Stimulated activated CD4-positive, alpha-beta T cell treated with anti-CD3 and anti-CD28 coated beads, TNF-alpha, amount 100 ng/mL, for 1 hour (primary cell): Measurements from ENCODE around the gene UPK3A.
"Not testable (repeated sequence)": the region's sequence is repeated elsewhere in the genome, so short reads cannot be mapped to it uniquely, and the experiment has no call there.

Experiments used
- DNase-seq, 3 donors: peaks; one replicate each; pipeline ENCODE4 v3.0.0-alpha.2; 2020; ENCODE audit warnings: low read depth in 3 of 3, low spot score in 1 of 3

The UPK3A gene

DNA sequence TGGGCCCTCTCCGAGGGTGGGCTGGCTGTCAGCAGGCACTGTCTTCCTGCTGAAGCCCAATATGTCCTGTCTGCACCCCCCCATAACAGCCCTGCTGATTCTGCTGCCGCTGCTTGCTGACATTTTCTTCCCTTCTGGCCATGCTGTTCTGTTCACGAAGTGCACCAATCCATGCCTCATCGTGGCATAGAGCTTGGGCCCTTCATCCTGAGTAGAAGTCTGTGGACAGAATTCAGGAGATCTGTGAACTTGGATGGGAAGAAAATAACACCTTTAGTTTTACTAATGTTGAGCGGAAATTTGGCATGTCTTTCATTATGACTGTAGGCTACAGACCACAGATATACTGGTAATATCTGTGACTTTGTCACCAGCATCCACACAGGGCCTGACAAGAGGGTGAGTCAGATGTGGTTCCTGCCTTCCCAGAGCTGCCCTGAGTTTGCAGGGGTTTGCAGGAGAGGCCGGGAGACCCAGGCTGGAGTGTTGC lies 29.9 kb upstream of the UPK3A start:
- no peak for DNase-seq

- not testable (repeated sequence) for DNase-seq
Observed at GRCh38 chr22:45257941-45258340, 26.8 kb upstream of the UPK3A start.

DNA sequence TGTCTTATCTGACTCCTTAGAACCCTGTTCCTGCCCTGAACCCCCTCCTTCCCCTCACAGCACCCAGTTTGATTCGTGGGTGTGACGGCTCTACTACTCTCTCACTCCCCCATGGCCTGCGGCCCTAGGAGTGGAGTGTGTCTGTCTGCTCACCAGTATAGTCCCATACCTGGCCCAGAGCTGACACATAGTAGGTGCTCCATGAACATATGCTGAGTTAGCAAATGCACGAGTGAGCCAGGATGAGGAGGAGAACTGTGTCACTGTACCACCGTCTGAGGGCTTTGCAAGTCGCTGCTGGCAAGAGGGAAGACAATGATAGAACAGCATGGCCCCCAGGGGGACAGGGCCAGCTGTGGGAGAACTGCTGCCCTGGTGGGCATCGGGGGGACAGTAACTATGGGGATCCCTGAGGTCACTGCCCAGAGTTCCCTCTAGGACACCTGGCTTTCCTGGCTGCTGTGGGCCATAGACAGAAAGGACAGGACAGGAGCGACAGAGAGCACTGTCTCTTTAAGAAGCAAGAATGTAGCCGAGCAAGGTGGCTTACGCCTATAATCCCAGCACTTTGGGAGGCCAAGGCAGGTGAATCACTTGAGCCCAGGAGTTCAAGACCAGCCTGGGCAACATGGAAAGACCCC lies 24.9 kb upstream of the UPK3A start:
- DNase-seq, result no peak

GRCh38 chr22:45260395-45260759 lies 24.4 kb upstream of the UPK3A start:
- not testable (repeated sequence) for DNase-seq

- DNase-seq, result no peak
Observed at GRCh38 chr22:45261407-45262088, 23.2 kb upstream of the UPK3A start.

GRCh38 chr22:45262195-45262930 lies 22.4 kb upstream of the UPK3A start:
- DNase-seq, result no peak

DNA sequence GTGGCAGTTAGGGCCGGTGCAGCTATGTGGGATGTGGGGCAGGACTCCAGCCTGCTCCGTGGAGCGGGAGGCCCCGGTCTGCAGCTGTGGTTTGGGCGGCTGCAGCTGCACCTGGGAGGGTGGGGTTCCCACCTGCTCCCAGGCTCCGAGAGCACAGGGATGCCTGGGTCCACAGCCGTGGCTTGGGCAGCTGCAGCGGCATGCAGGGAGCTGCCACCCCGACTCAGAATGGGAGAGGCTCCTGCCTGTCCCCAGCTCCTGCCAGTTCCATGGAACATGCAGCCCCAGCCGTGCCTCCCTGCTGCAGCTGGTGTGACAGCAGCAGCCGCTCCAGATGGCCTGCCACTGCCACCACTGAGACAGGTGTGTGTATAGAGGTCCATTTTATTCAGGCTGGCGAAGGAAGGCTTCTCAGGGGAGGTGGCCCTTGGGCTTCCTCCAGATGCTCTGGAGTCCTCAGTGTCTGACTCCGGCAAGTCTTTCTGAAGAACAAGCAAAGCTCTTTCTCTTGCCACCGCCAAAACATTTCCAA lies 21.8 kb upstream of the UPK3A start:
- no peak for DNase-seq

DNA sequence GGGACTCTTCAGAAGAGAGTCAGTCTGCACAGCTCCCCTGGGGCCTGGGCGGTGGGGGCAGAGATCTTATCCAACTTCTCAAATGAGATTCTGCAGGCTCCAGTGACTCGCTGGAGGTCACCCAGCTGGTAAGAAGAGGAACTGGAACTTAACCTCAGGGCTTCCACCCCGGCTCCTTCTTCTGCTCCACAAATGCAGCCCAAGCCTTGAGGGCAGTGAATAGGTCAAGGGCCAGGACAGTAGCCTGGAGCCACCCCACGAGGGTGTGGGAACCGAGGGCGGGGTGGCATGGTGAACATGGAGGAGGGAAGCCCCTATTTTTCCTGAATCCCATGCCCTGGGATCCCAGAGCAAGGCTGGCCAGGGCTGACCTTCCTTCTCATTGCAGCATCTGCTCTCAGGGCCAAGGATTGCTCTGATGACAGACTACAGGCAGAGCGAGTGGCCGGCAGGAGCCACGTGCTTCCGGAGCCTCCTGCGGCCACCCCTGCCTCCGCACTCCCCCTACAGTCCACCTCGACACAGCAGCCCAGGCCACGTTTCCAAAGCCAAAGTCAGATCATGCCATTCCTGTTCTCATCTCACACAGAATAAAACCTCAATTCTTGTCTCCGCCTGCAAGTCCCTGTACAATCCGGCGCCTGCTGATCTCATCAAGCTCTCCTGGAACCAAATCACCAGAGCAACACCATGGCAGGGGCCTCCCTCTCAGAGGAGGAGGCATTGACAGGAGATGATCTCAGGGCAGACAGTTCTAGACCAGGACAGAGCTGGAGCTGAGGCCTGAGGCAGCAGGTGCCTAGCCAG lies 21.1 kb upstream of the UPK3A start:
- DNase-seq, result no peak

DNA sequence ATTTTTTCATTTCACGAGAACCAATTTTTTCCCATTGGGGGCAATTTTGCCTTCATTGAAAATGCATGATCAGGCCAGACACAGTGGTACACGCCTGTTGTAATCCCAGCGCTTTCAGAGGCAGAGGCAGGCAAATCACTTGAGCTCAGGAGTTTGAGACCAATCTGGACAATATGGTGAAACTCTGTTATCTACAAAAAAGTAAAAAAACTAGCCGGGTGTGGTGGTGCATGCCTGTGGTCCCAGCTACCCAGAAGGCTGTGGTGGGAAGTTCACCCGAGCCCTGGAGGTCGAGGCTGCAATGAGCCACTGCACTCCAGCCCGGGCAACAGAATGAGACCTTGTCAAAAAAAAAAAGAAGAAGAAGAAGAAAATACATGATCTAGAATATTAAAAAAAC lies 19.2 kb upstream of the UPK3A start:
- no peak for DNase-seq

DNA sequence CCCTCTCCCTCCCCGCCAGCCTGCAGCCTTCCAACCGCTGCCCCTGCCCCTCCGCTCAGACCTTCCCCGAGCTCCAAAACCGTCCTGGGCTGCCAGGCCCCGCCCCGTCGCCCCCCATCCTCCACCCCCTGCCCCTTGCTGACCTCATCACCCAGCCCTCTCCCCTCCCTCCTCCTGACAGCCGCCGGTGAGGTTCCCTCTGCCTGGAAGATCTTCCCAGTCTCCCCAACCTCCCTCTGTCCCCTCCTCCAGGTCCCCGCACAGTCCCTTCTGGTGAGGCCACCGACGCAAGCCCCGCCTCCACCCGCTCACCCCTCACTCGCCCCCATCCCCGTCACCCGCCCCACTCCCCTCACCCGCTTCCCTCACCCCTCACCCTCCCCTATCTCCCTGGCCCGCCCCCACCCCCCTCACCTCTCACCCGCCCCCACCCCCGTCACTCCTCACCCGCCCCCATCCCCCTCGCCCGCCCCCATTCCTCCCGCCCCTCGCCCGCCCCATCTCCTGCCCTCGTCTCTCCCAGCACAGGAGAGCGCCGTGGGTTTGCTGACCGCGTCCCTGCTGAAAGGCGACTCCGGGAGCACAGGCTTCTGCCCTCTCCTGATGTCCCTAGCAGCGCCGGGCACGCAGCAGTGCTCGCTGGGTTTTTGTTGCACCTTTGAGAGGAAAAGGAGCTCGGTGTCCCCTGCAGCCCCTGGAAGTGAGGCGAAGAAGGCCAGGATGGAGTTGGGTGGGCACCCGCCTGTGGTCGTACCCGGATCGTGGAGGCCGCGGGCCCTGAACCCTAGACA lies 16.4 kb upstream of the UPK3A start:
- no peak for DNase-seq

DNA sequence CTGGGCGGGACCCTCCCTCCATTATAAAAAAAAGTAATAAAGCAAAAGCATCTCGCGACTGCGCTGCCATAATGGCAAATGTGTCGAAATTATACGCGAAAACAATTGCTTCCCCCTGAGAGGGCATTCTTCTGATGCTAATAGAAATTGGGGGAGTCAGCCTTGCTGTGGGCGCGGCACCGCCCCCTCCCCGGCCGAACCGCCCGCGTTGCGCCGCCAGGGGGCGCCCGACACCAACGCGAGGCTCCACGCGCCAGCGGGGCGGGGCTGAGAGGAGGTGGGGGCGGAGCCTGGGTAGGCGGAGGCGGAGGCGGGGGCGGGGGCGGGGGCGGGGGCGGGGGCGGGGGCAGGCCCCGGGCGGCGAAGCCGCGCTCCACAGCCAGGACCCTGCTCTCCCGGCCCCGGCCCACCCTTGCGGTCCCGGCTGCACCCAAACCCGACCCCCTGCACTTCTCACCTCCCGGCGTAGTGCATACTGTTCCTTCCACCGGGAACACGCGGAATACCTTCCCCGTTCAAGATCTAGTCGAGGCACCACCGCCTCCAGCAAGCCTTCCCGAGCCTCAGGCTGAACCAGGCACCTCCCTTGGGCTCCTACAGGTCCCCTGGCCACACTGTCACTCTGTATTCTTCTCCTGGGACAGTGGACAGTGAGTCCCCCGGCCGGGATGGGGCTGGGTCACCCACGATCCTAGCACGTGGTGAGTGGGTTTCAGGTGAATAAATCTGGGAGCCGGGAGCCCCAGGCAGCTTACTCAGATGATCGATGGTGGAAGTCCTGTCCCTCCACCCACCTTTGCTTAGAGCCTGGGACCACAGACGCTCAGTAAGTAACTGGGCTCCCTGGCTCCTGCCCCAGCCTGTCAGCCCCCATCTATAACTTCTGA lies 15.5 kb upstream of the UPK3A start:
- peak; percentile 77 to 89 (median 89) for DNase-seq

- DNase-seq, result no peak
Observed at GRCh38 chr22:45270095-45271020, 14.4 kb upstream of the UPK3A start.

GRCh38 chr22:45271667-45272201 lies 13.0 kb upstream of the UPK3A start:
- DNase-seq, result no peak

- no peak for DNase-seq
Observed at GRCh38 chr22:45272498-45272897, 12.3 kb upstream of the UPK3A start.

- no peak for DNase-seq
Observed at GRCh38 chr22:45273452-45274075, 11.2 kb upstream of the UPK3A start.

DNA sequence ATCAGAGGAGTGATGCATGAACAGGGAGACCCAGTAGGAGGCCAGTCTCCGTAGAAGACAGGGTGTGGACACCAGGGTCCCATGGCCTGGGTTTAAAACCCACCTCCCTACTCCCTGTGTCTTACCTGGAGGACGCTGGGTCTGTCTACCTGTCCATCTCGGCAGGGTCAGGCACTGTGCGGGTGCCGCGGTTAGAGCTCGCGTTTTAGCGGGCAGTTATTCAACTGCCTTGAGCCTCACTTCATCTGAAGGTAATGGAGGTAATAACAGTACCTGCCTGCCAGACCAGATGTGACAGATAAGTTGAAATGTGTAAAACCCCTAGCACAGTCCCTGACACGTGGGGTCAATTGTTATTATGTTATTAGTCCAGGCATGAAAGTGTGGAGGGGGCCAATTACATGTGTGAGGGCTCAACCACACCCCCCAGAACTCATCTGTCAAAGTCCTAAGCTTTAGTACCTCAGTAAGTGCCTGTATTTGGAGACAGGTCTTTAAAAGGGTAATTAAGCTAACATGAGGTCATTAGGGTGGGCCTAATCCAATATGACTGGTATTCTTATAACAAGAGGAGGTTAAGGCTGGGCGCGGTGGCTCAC lies 8.1 kb upstream of the UPK3A start:
- DNase-seq, result no peak

DNA sequence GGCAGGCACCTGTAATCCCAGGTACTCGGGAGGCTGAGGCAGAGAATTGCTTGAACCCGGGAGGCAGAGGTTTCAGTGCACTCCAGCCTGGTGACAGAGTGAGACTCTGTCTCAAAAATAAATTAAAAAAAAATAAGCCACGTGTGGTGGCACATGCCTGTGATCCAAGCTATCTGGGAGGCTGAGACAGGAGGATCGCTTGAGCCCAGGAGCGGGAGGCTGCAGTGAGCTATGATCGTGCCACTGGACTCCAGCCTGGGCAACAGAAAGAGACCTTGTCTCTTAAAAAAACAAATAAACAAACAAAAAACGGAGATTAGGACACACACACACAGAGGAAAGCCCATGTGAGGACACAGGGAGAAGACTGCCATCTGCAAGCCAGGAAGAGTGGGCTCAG lies 7.0 kb upstream of the UPK3A start:
- DNase-seq, result not testable (repeated sequence)
